GM23338 (cell line): ENCODE data around the gene PLXNC1. TPM values are rescaled to one million over a fixed set of nuclear protein-coding genes. Genes with fewer than 3 reads are reported as not detected.

Experiments
- ATAC-seq: fragments of 200-7000 bp; cut with Tn5 transposase; 3 replicates; pipeline ENCODE4 v1.9.1; 2020
- DNase-seq: peaks from one replicate; pipeline ENCODE4 v3.0.0-alpha.2; 2015; ENCODE audit warnings: low spot score
- H2AFZ ChIP-seq: fragments of 200-600 bp; sonication (generic); 2 replicates; pipeline ENCODE4 v1.8.0; 2016; ENCODE audit warnings: antibody characterized with exemption, mild to moderate bottlenecking, moderate library complexity
- H3F3A ChIP-seq: fragments of 200-600 bp; sonication (generic); replicated peaks from 2 replicates; pipeline ENCODE4 v1.8.0; 2017; ENCODE audit warnings: antibody characterized with exemption, mixed run types, low read depth
- H3K27ac ChIP-seq: fragments of 200-600 bp; sonication (generic); 2 replicates; pipeline ENCODE4 v1.6.1; 2016; ENCODE audit warnings: low read depth
- H3K27me3 ChIP-seq: fragments of 200-600 bp; sonication (generic); 2 replicates; pipeline ENCODE4 v1.8.0; 2016; ENCODE audit warnings: mild to moderate bottlenecking, mixed run types, moderate library complexity; ENCODE audit not compliant: insufficient read depth
- H3K36me3 ChIP-seq: fragments of 200-600 bp; sonication (generic); 2 replicates; pipeline ENCODE4 v1.8.0; 2016; ENCODE audit warnings: mild to moderate bottlenecking; ENCODE audit not compliant: insufficient read depth
- H3K4me1 ChIP-seq: fragments of 200-600 bp; sonication (generic); 2 replicates; pipeline ENCODE4 v1.8.0; 2016; ENCODE audit warnings: mild to moderate bottlenecking, moderate library complexity; ENCODE audit not compliant: insufficient read depth
- H3K4me2 ChIP-seq: fragments of 200-600 bp; sonication (generic); 2 replicates; pipeline ENCODE4 v1.7.1; 2017; ENCODE audit warnings: mixed run types
- H3K4me3 ChIP-seq: fragments of 200-600 bp; sonication (generic); 2 replicates; pipeline ENCODE4 v1.6.1; 2016; ENCODE audit warnings: mixed run types
- H3K79me2 ChIP-seq: fragments of 200-600 bp; sonication (generic); replicated peaks from 2 replicates; pipeline ENCODE4 v1.8.0; 2017; ENCODE audit warnings: mild to moderate bottlenecking; ENCODE audit not compliant: insufficient read depth
- H3K9me2 ChIP-seq: fragments of 200-600 bp; sonication (generic); 2 replicates; pipeline ENCODE4 v1.8.0; 2017; ENCODE audit not compliant: insufficient read depth
- H4K20me1 ChIP-seq: fragments of 200-600 bp; sonication (generic); replicated peaks from 2 replicates; pipeline ENCODE4 v1.8.0; 2017; ENCODE audit warnings: mild to moderate bottlenecking; ENCODE audit not compliant: insufficient read depth
- H3K27ac Mint-ChIP-seq: 2 replicates; pipeline ENCODE4 v1.8.0; 2020; ENCODE audit warnings: inconsistent platforms, mild to moderate bottlenecking, moderate library complexity, mixed read lengths
- H3K27me3 Mint-ChIP-seq: 3 replicates; pipeline ENCODE4 v1.8.0; 2022; ENCODE audit warnings: low read depth, mild to moderate bottlenecking, moderate library complexity, mixed read lengths, inconsistent platforms; ENCODE audit not compliant: insufficient read depth, poor library complexity
- H3K36me3 Mint-ChIP-seq: 3 replicates; pipeline ENCODE4 v1.8.0; 2021; ENCODE audit warnings: low read depth, mild to moderate bottlenecking, inconsistent platforms, moderate library complexity, mixed read lengths
- H3K4me1 Mint-ChIP-seq: 3 replicates; pipeline ENCODE4 v1.8.0; 2020; ENCODE audit warnings: mild to moderate bottlenecking, inconsistent platforms, mixed read lengths
- H3K4me3 Mint-ChIP-seq: 3 replicates; pipeline ENCODE4 v1.8.0; 2021; ENCODE audit warnings: moderate library complexity, mild to moderate bottlenecking, inconsistent platforms, mixed read lengths
- H3K9me3 Mint-ChIP-seq: 3 replicates; pipeline ENCODE4 v1.8.0; 2020; ENCODE audit warnings: moderate library complexity, mild to moderate bottlenecking, inconsistent platforms, mixed read lengths
- CREB1 ChIP-seq: fragments of 250-450 bp; sonication (Bioruptor Pico); IDR thresholded peaks from 2 replicates; pipeline ENCODE4 v1.5.0; 2020; ENCODE audit warnings: low read depth, mild to moderate bottlenecking, moderate library complexity
- CTCF ChIP-seq, 2 experiments: fragments of 200-600 bp in 1 of 2; sonication (generic) in 1 of 2; conservative IDR thresholded peaks; 2 replicates each; pipeline versions ENCODE4 v1.5.1 to v1.6.1; 2016 to 2017; ENCODE audit warnings: antibody characterized with exemption in 2 of 2, low read depth in 2 of 2, mild to moderate bottlenecking in 2 of 2, moderate library complexity in 1 of 2
- ETS1 ChIP-seq: IDR thresholded peaks from 2 replicates; pipeline ENCODE4 v1.6.1; 2016; ENCODE audit warnings: antibody characterized with exemption
- EZH2 ChIP-seq: fragments of 200-600 bp; sonication (generic); IDR thresholded peaks from one replicate; pipeline ENCODE4 v1.8.0; 2017; ENCODE audit warnings: antibody characterized with exemption, mild to moderate bottlenecking, low read depth; ENCODE audit not compliant: unreplicated experiment
- EZH2phosphoT487 ChIP-seq: fragments of 200-600 bp; sonication (generic); IDR thresholded peaks from one replicate; pipeline ENCODE4 v1.8.1; 2018; ENCODE audit warnings: antibody characterized with exemption; ENCODE audit not compliant: unreplicated experiment
- JUNB ChIP-seq: IDR thresholded peaks from one replicate; pipeline ENCODE4 v1.6.1; 2016; ENCODE audit warnings: antibody characterized with exemption; ENCODE audit not compliant: unreplicated experiment
- NANOG ChIP-seq: IDR thresholded peaks from 2 replicates; pipeline ENCODE4 v1.6.1; 2016; ENCODE audit warnings: antibody characterized with exemption, borderline replicate concordance
- POLR2AphosphoS5 ChIP-seq: IDR thresholded peaks from 2 replicates; pipeline ENCODE4 v1.6.1; 2016; ENCODE audit warnings: antibody characterized with exemption, low read depth
- REST ChIP-seq: IDR thresholded peaks from one replicate; pipeline ENCODE4 v1.6.1; 2018; ENCODE audit warnings: antibody characterized with exemption; ENCODE audit not compliant: unreplicated experiment
- STAT1 ChIP-seq: IDR thresholded peaks from one replicate; pipeline ENCODE4 v1.6.1; 2016; ENCODE audit warnings: antibody characterized with exemption; ENCODE audit not compliant: unreplicated experiment
- ZNF114 ChIP-seq: fragments of 250-450 bp; sonication (Bioruptor Pico); IDR thresholded peaks from 2 replicates; pipeline ENCODE4 v1.5.0; 2020; ENCODE audit warnings: mild to moderate bottlenecking, moderate library complexity
- ZNF331 ChIP-seq: fragments of 250-450 bp; sonication (Bioruptor Pico); IDR thresholded peaks from 2 replicates; pipeline ENCODE4 v1.5.0; 2020; ENCODE audit warnings: low read depth, mild to moderate bottlenecking, moderate library complexity
- ZNF462 ChIP-seq: fragments of 250-450 bp; sonication (Bioruptor Pico); IDR thresholded peaks from 2 replicates; pipeline ENCODE4 v1.5.0; 2020; ENCODE audit warnings: mild to moderate bottlenecking, moderate library complexity
- polyA plus RNA-seq: library from polyadenylated mRNA; unstranded; fragments of >200 nt; fragmentation: Nextera tagmentation; extraction: Ambion mirVana; gene quantifications from 2 replicates; pipeline ENCODE4 v1.2.1, GENCODE V29; 2016
- total RNA-seq: library from RNA; depleted of rRNA; stranded (reverse); fragments of >200 nt; shearing (Covaris generic); gene quantifications from 2 replicates; pipeline ENCODE4 v1.2.3, GENCODE V29; 2014

The PLXNC1 gene
- total and polyA plus RNA-seq, 2 experiments from 2014 or later: 1.9 to 6.5 TPM

- Mint-ChIP-seq H3K27ac (no peak overlapping the region), H3K36me3 (no peaks in the 10 kb centered on the region; the same call in 2 of the 3 replicates), H3K4me3 (peak overlapping the region; percentile 67; the same call in 2 of the 3 replicates), H3K27me3 (peaks cover 66% of the 10 kb centered on the region), H3K9me3 (no peaks in the 10 kb centered on the region; the same call in 2 of the 3 replicates), H3K4me1 (peaks cover 29% of the 10 kb centered on the region)
- Histone ChIP-seq H3K27ac (no peak overlapping the region), H3K27me3 (peaks cover 94% of the 10 kb centered on the region), H3K79me2 (no peaks in the 10 kb centered on the region), H2AFZ (no peak overlapping the region), H3K4me3 (peak overlapping the region; percentile 77), H3K4me2 (peak overlapping the region; percentile 92), H3F3A (peaks cover 5% of the 10 kb centered on the region; the same call in 1 of the 2 replicates), H4K20me1 (no peaks in the 10 kb centered on the region; the same call in 1 of the 2 replicates), H3K4me1 (peaks cover 27% of the 10 kb centered on the region), H3K36me3 (no peaks in the 10 kb centered on the region), H3K9me2 (no peaks in the 10 kb centered on the region)
- TF ChIP-seq EZH2 (no peak), CREB1 (no peak), ZNF462 (CRISPR knock-in tag) (no peak), NANOG (no peak), EZH2phosphoT487 (no peak), CTCF (conservative IDR thresholded peaks at IDR 0.05; ENCODE audit: low read depth in 2 of 2) (no peak), REST (no peak), ZNF331 (CRISPR knock-in tag) (no peak), ETS1 (no peak), JUNB (no peak), POLR2AphosphoS5 (no peak), ZNF114 (CRISPR knock-in tag) (no peak), STAT1 (no peak)
- no peak for DNase-seq
- ATAC-seq: peak; percentile 12; the same call in 2 of the 3 replicates
These were observed 352 bp downstream of the PLXNC1 start for GRCh38 chr12:94148739-94149118.
